ENCODE measurements around the gene DHX34. TPM values are rescaled to one million over a fixed set of nuclear protein-coding genes. Genes with fewer than 3 reads are reported as not detected.

Gene DHX34
- total RNA-seq, 3 donors from 2014 or later = 38.1 to 41.0 (median 38.6) TPM

GRCh38 chr19:47418692-47419029 is 69.5 kb downstream of the DHX34 start:
- Mint-ChIP-seq H3K4me3 (peak overlapping the region; percentile 47), H3K9me3 (no peaks in the 10 kb centered on the region), H3K36me3 (ENCODE audit: insufficient read depth) (no peaks in the 10 kb centered on the region), H3K27me3 (ENCODE audit: low read depth) (peaks cover 83% of the 10 kb centered on the region), H3K4me1 (ENCODE audit: low read depth) (peaks cover 34% of the 10 kb centered on the region)
- DNase-seq (no peak), ATAC-seq (no peak)

- H3K4me3 Mint-ChIP-seq = peak within 1 kb of the TSS; percentile 47
- no peaks in the 10 kb centered on the region for H3K9me3 Mint-ChIP-seq
- H3K36me3 Mint-ChIP-seq (ENCODE audit: insufficient read depth) = no peaks in the 10 kb centered on the region
- H3K4me1 Mint-ChIP-seq (ENCODE audit: low read depth) = peaks cover 34% of the 10 kb centered on the region
- peaks cover 82% of the 10 kb centered on the region for H3K27me3 Mint-ChIP-seq (ENCODE audit: low read depth)
- DNase-seq (no peak), ATAC-seq (peak; percentile 8 to 16)
Measured at GRCh38 chr19:47419030-47419783, 70.1 kb downstream of the DHX34 start, which contains the start of gene MEIS3. Gene MEIS3 (minus strand): TSS chr19:47419527. CDS start chr19:47419081, 446 bp downstream.

GRCh38 chr19:47419789-47420188 is 70.7 kb downstream of the DHX34 start:
- ATAC-seq (no peak), DNase-seq (no peak)
- Mint-ChIP-seq H3K9me3 (no peaks in the 10 kb centered on the region), H3K4me1 (ENCODE audit: low read depth) (peaks cover 34% of the 10 kb centered on the region), H3K27me3 (ENCODE audit: low read depth) (peaks cover 84% of the 10 kb centered on the region), H3K36me3 (ENCODE audit: insufficient read depth) (no peaks in the 10 kb centered on the region), H3K4me3 (no peak overlapping the region)

GRCh38 chr19:47421244-47421786 is 72.2 kb downstream of the DHX34 start:
- DNase-seq = no peak
- Mint-ChIP-seq H3K36me3 (ENCODE audit: insufficient read depth) (no peaks in the 10 kb centered on the region), H3K27me3 (ENCODE audit: low read depth) (peaks cover 87% of the 10 kb centered on the region), H3K4me3 (no peak overlapping the region), H3K4me1 (ENCODE audit: low read depth) (peaks cover 34% of the 10 kb centered on the region), H3K9me3 (no peaks in the 10 kb centered on the region)
- ATAC-seq = no peak

- DNase-seq (no peak), ATAC-seq (peak in 1 of 2 donors; percentile 29)
- H3K9me3 Mint-ChIP-seq = no peaks in the 10 kb centered on the region
- H3K4me3 Mint-ChIP-seq = no peak overlapping the region
- no peaks in the 10 kb centered on the region for H3K36me3 Mint-ChIP-seq (ENCODE audit: insufficient read depth)
- H3K4me1 Mint-ChIP-seq (ENCODE audit: low read depth) = peaks cover 34% of the 10 kb centered on the region
- H3K27me3 Mint-ChIP-seq (ENCODE audit: low read depth) = peaks cover 85% of the 10 kb centered on the region
Measured at GRCh38 chr19:47421844-47422395, 72.8 kb downstream of the DHX34 start.

GRCh38 chr19:47422417-47423163 is 73.5 kb downstream of the DHX34 start:
- H3K4me1 Mint-ChIP-seq (ENCODE audit: low read depth) = peaks cover 34% of the 10 kb centered on the region
- ATAC-seq = no peak
- peaks cover 83% of the 10 kb centered on the region for H3K27me3 Mint-ChIP-seq (ENCODE audit: low read depth)
- no peaks in the 10 kb centered on the region for H3K36me3 Mint-ChIP-seq (ENCODE audit: insufficient read depth)
- no peaks in the 10 kb centered on the region for H3K9me3 Mint-ChIP-seq
- no peak for DNase-seq
- no peak overlapping the region for H3K4me3 Mint-ChIP-seq

GRCh38 chr19:47423203-47423882 is 74.2 kb downstream of the DHX34 start:
- H3K4me3 Mint-ChIP-seq = no peak overlapping the region
- peaks cover 75% of the 10 kb centered on the region for H3K27me3 Mint-ChIP-seq (ENCODE audit: low read depth)
- peaks cover 27% of the 10 kb centered on the region for H3K4me1 Mint-ChIP-seq (ENCODE audit: low read depth)
- no peaks in the 10 kb centered on the region for H3K9me3 Mint-ChIP-seq
- no peak for ATAC-seq
- H3K36me3 Mint-ChIP-seq (ENCODE audit: insufficient read depth) = no peaks in the 10 kb centered on the region
- no peak for DNase-seq

GRCh38 chr19:47427241-47428176 is 78.4 kb downstream of the DHX34 start:
- H3K4me3 Mint-ChIP-seq = no peak overlapping the region

GRCh38 chr19:47428177-47428894 is 79.2 kb downstream of the DHX34 start:
- Mint-ChIP-seq H3K27me3 (ENCODE audit: low read depth) (peaks cover 62% of the 10 kb centered on the region), H3K9me3 (no peaks in the 10 kb centered on the region), H3K36me3 (ENCODE audit: insufficient read depth) (no peaks in the 10 kb centered on the region), H3K4me1 (ENCODE audit: low read depth) (peaks cover 10% of the 10 kb centered on the region), H3K4me3 (no peak overlapping the region)
- DNase-seq (peak; percentile 76), ATAC-seq (peak; percentile 77 to 83)

More at GRCh38 chr19:47427241-47428176, 78.4 kb downstream of the DHX34 start:
- Mint-ChIP-seq H3K4me1 (ENCODE audit: low read depth) (peaks cover 13% of the 10 kb centered on the region), H3K36me3 (ENCODE audit: insufficient read depth) (no peaks in the 10 kb centered on the region), H3K27me3 (ENCODE audit: low read depth) (peaks cover 70% of the 10 kb centered on the region), H3K9me3 (no peaks in the 10 kb centered on the region)
- peak; percentile 62 for DNase-seq
- ATAC-seq = peak; percentile 51 to 55

GRCh38 chr19:47429140-47429793 is 80.2 kb downstream of the DHX34 start:
- Mint-ChIP-seq H3K9me3 (no peaks in the 10 kb centered on the region), H3K4me3 (no peak overlapping the region), H3K36me3 (ENCODE audit: insufficient read depth) (no peaks in the 10 kb centered on the region), H3K27me3 (ENCODE audit: low read depth) (peaks cover 55% of the 10 kb centered on the region), H3K4me1 (ENCODE audit: low read depth) (peaks cover 10% of the 10 kb centered on the region)
- ATAC-seq (no peak), DNase-seq (no peak)

GRCh38 chr19:47430041-47430802 is 81.1 kb downstream of the DHX34 start:
- peaks cover 48% of the 10 kb centered on the region for H3K27me3 Mint-ChIP-seq (ENCODE audit: low read depth)
- DNase-seq (no peak), ATAC-seq (peak; percentile 37 to 39)
- H3K4me1 Mint-ChIP-seq (ENCODE audit: low read depth) = peaks cover 11% of the 10 kb centered on the region
- no peaks in the 10 kb centered on the region for H3K9me3 Mint-ChIP-seq
- H3K36me3 Mint-ChIP-seq (ENCODE audit: insufficient read depth) = no peaks in the 10 kb centered on the region
- H3K4me3 Mint-ChIP-seq = peak overlapping the region; percentile 38

GRCh38 chr19:47432091-47432490 is 83.0 kb downstream of the DHX34 start:
- no peak overlapping the region for H3K4me3 Mint-ChIP-seq
- H3K36me3 Mint-ChIP-seq (ENCODE audit: insufficient read depth) = no peaks in the 10 kb centered on the region
- ATAC-seq = no peak
- no peak for DNase-seq
- peaks cover 42% of the 10 kb centered on the region for H3K27me3 Mint-ChIP-seq (ENCODE audit: low read depth)
- H3K4me1 Mint-ChIP-seq (ENCODE audit: low read depth) = peaks cover 23% of the 10 kb centered on the region
- H3K9me3 Mint-ChIP-seq = no peaks in the 10 kb centered on the region

Measured in activated T-cell treated with anti-CD3 and anti-CD28 coated beads, Interleukin-2, amount 50 U/mL, for 4 hours (primary cell).